Thyroid gland (tissue), 4 donors: ENCODE data around the gene CCDC15. TPM values are rescaled to one million over a fixed set of nuclear protein-coding genes. Genes with fewer than 3 reads are reported as not detected.

Experiments
- DNase-seq, 2 donors: peaks; one replicate each; pipeline ENCODE4 v3.0.0-alpha.2; 2019
- H3K27ac ChIP-seq, 3 donors: fragments of 200-600 bp; sonication (generic); 1 replicate in 2 of 3; 2 replicates in 1 of 3; pipeline ENCODE4 v1.5.1; 2016 to 2019; ENCODE audit warnings: mild to moderate bottlenecking in 1 of 3, moderate library complexity in 1 of 3
- H3K27me3 ChIP-seq: fragments of 200-600 bp; sonication (generic); one replicate; pipeline ENCODE4 v1.5.1; 2019
- H3K36me3 ChIP-seq, 2 donors: fragments of 200-600 bp; sonication (generic); one replicate each; pipeline ENCODE4 v1.5.1; 2016 to 2019
- H3K4me1 ChIP-seq, 2 donors: fragments of 200-600 bp; sonication (generic); one replicate each; pipeline ENCODE4 v1.5.1; 2017 to 2019
- H3K4me3 ChIP-seq, 3 donors: fragments of 200-600 bp; sonication (generic); replicated peaks in 1 of 3; 1 replicate in 2 of 3; 2 replicates in 1 of 3; pipeline ENCODE4 v1.5.1; 2016; ENCODE audit warnings: mild to moderate bottlenecking in 1 of 3
- H3K9me3 ChIP-seq: fragments of 200-600 bp; sonication (generic); one replicate; pipeline ENCODE4 v1.5.1; 2017
- CTCF ChIP-seq, 6 experiments: fragments of 200-600 bp in 3 of 6; fragments of 450-650 bp in 3 of 6; sonication (generic) in 3 of 6; IDR thresholded peaks; one replicate each; pipeline ENCODE4 v1.5.1; 2016 to 2019; ENCODE audit warnings: antibody characterized with exemption in 6 of 6, mild to moderate bottlenecking in 2 of 6, inconsistent platforms in 1 of 6, moderate library complexity in 1 of 6
- POLR2A ChIP-seq, 2 donors: fragments of 450-650 bp; IDR thresholded peaks; one replicate each; pipeline ENCODE4 v1.6.1; 2017; ENCODE audit warnings: antibody characterized with exemption in 2 of 2, mild to moderate bottlenecking in 2 of 2, moderate library complexity in 1 of 2
- WGBS, 2 donors: methylation state at CpG; one replicate each; pipeline ENCODE4 v1.1.5; 2017; 5-methylcytosine and 5-hydroxymethylcytosine counted together
- intact Hi-C: fragments of 100-400 bp; cut with DNase I; formaldehyde crosslinking; loops from one replicate; pipeline ENCODE4 v1.15.1; 2023
- total RNA-seq, 4 donors: library from RNA; depleted of rRNA; stranded (reverse); fragments of >200 nt; gene quantifications; one replicate each; pipeline ENCODE4 v1.2.3, GENCODE V29; 2016

Gene CCDC15
- total RNA-seq, 4 donors from 2014 or later: 0.33 to 2.8 (median 1.1) TPM

GRCh38 chr11:125056931-125057692, 103.1 kb downstream of the CCDC15 start:
- H3K27ac ChIP-seq: no peak overlapping the region
- H3K9me3 ChIP-seq: no peaks in the 10 kb centered on the region
- no peak overlapping the region for H3K4me3 ChIP-seq
- intact Hi-C loops: no loop called here
- 87 to 90% methylated on average over 5 of the region's 5 CpGs for WGBS, 2 donors
- DNase-seq: no peak
- no peaks in the 10 kb centered on the region for H3K4me1 ChIP-seq
- TF ChIP-seq POLR2A (IDR thresholded peaks at IDR 0.05): no peak
- TF ChIP-seq CTCF (IDR thresholded peaks at IDR 0.05): no peak
- H3K36me3 ChIP-seq: no peaks in the 10 kb centered on the region
- no peaks in the 10 kb centered on the region for H3K27me3 ChIP-seq

- H3K27me3 ChIP-seq: no peaks in the 10 kb centered on the region
- H3K4me3 ChIP-seq: no peak overlapping the region
- intact Hi-C loops: no loop called here
- WGBS, 2 donors: 93 to 100% methylated on average over 2 to 5 of the region's 5 CpGs
- no peaks in the 10 kb centered on the region for H3K36me3 ChIP-seq
- H3K4me1 ChIP-seq: no peaks in the 10 kb centered on the region
- H3K27ac ChIP-seq: no peak overlapping the region
- no peaks in the 10 kb centered on the region for H3K9me3 ChIP-seq
- no peak for DNase-seq
- no peak for TF ChIP-seq POLR2A (IDR thresholded peaks at IDR 0.05)
- no peak for TF ChIP-seq CTCF (IDR thresholded peaks at IDR 0.05)
Measured at GRCh38 chr11:125057693-125058016, 103.7 kb downstream of the CCDC15 start.

- no peak overlapping the region for H3K4me3 ChIP-seq
- 76% methylated on average over 4 of the region's 4 CpGs for WGBS, 2 donors
- intact Hi-C loops: no loop called here
- no peaks in the 10 kb centered on the region for H3K9me3 ChIP-seq
- H3K4me1 ChIP-seq: peaks cover 8 to 9% of the 10 kb centered on the region in 2 donors
- no peak for TF ChIP-seq POLR2A (IDR thresholded peaks at IDR 0.05)
- TF ChIP-seq CTCF (IDR thresholded peaks at IDR 0.05): no peak
- H3K27me3 ChIP-seq: no peaks in the 10 kb centered on the region
- H3K36me3 ChIP-seq: no peaks in the 10 kb centered on the region
- no peak overlapping the region for H3K27ac ChIP-seq
- no peak for DNase-seq
Measured at GRCh38 chr11:125061281-125061680, 107.3 kb downstream of the CCDC15 start.

- Histone ChIP-seq H3K9me3 (no peaks in the 10 kb centered on the region), H3K27ac (peak overlapping the region in 2 of 3 donors; percentile 20 to 36)
- intact Hi-C loops: no loop called here
Measured at GRCh38 chr11:125062218-125062930, 108.4 kb downstream of the CCDC15 start.

More at GRCh38 chr11:125062218-125062930, 108.4 kb downstream of the CCDC15 start:
- no peaks in the 10 kb centered on the region for H3K36me3 ChIP-seq
- no peak for TF ChIP-seq CTCF (IDR thresholded peaks at IDR 0.05)
- TF ChIP-seq POLR2A (IDR thresholded peaks at IDR 0.05): no peak
- peaks cover 8 to 9% of the 10 kb centered on the region in 2 donors for H3K4me1 ChIP-seq
- no peaks in the 10 kb centered on the region for H3K27me3 ChIP-seq
- DNase-seq: no peak
- WGBS, 2 donors: 43 to 59% methylated on average over 14 to 18 of the region's 19 CpGs
- peak overlapping the region; percentile 19 to 72 (median 56) for H3K4me3 ChIP-seq
